ENCODE measurements around the gene FAM20B.
A peak's percentile ranks its signal among the peaks of the same experiment; 100 is the strongest.

Gene FAM20B

GRCh38 chr1:179095924-179096323, 70.2 kb downstream of the FAM20B start:
- no peaks in the 10 kb centered on the region for H3K27me3 ChIP-seq (replicated peaks; ENCODE audit: control insufficient read depth, insufficient read depth, low read length)
- DNase-seq (ENCODE audit: extremely low read depth, insufficient read length) = no peak
- H3K4me3 ChIP-seq (replicated peaks; ENCODE audit: low read depth, low read length) = no peak overlapping the region
- H3K36me3 ChIP-seq (ENCODE audit: control insufficient read depth, insufficient read depth, low read length) = peaks cover 34% of the 10 kb centered on the region
- no peak for TF ChIP-seq CTCF (IDR thresholded peaks at IDR 0.05; ENCODE audit: insufficient read depth, low read length, poor library complexity, severe bottlenecking)

GRCh38 chr1:179099891-179100290, 74.2 kb downstream of the FAM20B start:
- Histone ChIP-seq H3K36me3 (ENCODE audit: control insufficient read depth, insufficient read depth, low read length) (peaks cover 9% of the 10 kb centered on the region), H3K27me3 (replicated peaks; ENCODE audit: control insufficient read depth, insufficient read depth, low read length) (no peaks in the 10 kb centered on the region), H3K4me3 (replicated peaks; ENCODE audit: low read depth, low read length) (no peak overlapping the region)
- DNase-seq (ENCODE audit: extremely low read depth, insufficient read length) = no peak
- TF ChIP-seq CTCF (IDR thresholded peaks at IDR 0.05; ENCODE audit: insufficient read depth, low read length, poor library complexity, severe bottlenecking) = no peak

GRCh38 chr1:179101566-179101965, 75.9 kb downstream of the FAM20B start:
- H3K4me3 ChIP-seq (replicated peaks; ENCODE audit: low read depth, low read length) = no peak overlapping the region
- TF ChIP-seq CTCF (IDR thresholded peaks at IDR 0.05; ENCODE audit: insufficient read depth, low read length, poor library complexity, severe bottlenecking) = no peak
- peaks cover 4% of the 10 kb centered on the region for H3K36me3 ChIP-seq (ENCODE audit: control insufficient read depth, insufficient read depth, low read length)
- DNase-seq (ENCODE audit: extremely low read depth, insufficient read length) = no peak
- no peaks in the 10 kb centered on the region for H3K27me3 ChIP-seq (replicated peaks; ENCODE audit: control insufficient read depth, insufficient read depth, low read length)

GRCh38 chr1:179103999-179104398, 78.3 kb downstream of the FAM20B start:
- TF ChIP-seq CTCF (IDR thresholded peaks at IDR 0.05; ENCODE audit: insufficient read depth, low read length, poor library complexity, severe bottlenecking) = no peak
- Histone ChIP-seq H3K27me3 (replicated peaks; ENCODE audit: control insufficient read depth, insufficient read depth, low read length) (no peaks in the 10 kb centered on the region), H3K36me3 (ENCODE audit: control insufficient read depth, insufficient read depth, low read length) (peaks cover 6% of the 10 kb centered on the region), H3K4me3 (replicated peaks; ENCODE audit: low read depth, low read length) (no peak overlapping the region)
- DNase-seq (ENCODE audit: extremely low read depth, insufficient read length) = no peak

- Histone ChIP-seq H3K4me3 (replicated peaks; ENCODE audit: low read depth, low read length) (no peak overlapping the region), H3K27me3 (replicated peaks; ENCODE audit: control insufficient read depth, insufficient read depth, low read length) (no peaks in the 10 kb centered on the region), H3K36me3 (ENCODE audit: control insufficient read depth, insufficient read depth, low read length) (peaks cover 7% of the 10 kb centered on the region)
- no peak for TF ChIP-seq CTCF (IDR thresholded peaks at IDR 0.05; ENCODE audit: insufficient read depth, low read length, poor library complexity, severe bottlenecking)
- no peak for DNase-seq (ENCODE audit: extremely low read depth, insufficient read length)
Observed at GRCh38 chr1:179104611-179105250, 79.0 kb downstream of the FAM20B start.

GRCh38 chr1:179105393-179105792, 79.7 kb downstream of the FAM20B start:
- peak; percentile 57 for TF ChIP-seq CTCF (IDR thresholded peaks at IDR 0.05; ENCODE audit: insufficient read depth, low read length, poor library complexity, severe bottlenecking)
- Histone ChIP-seq H3K4me3 (replicated peaks; ENCODE audit: low read depth, low read length) (no peak overlapping the region), H3K36me3 (ENCODE audit: control insufficient read depth, insufficient read depth, low read length) (peaks cover 9% of the 10 kb centered on the region), H3K27me3 (replicated peaks; ENCODE audit: control insufficient read depth, insufficient read depth, low read length) (no peaks in the 10 kb centered on the region)
- no peak for DNase-seq (ENCODE audit: extremely low read depth, insufficient read length)
